ENCODE measurements around the gene QSOX2.

QSOX2 gene

DNA sequence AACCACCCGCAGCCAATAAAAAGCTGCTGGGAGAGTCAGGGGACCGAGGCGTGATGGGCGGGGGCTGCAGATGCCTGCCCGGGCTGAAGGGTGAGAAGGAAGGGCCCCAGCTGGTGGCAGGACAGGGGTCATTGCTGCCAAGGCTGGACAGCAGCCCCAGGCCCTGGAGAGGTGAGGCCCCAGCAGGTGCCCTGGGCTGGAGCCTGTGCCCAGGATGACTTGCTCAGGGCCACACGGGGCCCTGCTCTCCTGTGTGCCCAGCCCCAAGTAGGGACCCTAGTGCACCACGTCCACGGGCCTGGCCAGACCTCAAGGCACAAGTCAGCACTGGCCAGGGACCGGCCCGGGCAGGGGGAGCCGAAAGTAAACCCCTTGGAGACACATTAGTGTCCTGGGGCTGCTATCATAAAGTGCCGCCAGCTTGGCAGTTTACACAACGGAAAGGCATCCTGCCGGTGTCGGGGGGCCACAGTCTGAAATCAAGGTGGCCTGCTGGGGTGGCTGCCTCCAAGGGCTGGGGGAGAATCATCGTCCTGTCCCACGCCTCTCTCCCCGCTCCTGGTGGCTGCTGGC is 62.7 kb downstream of the QSOX2 start:
- H3K4me3 ChIP-seq (ENCODE audit: low read depth, low read length) = no peak overlapping the region
- no peak for TF ChIP-seq CTCF (IDR thresholded peaks at IDR 0.05; ENCODE audit: borderline replicate concordance, insufficient read depth, low read depth, low read length)

DNA sequence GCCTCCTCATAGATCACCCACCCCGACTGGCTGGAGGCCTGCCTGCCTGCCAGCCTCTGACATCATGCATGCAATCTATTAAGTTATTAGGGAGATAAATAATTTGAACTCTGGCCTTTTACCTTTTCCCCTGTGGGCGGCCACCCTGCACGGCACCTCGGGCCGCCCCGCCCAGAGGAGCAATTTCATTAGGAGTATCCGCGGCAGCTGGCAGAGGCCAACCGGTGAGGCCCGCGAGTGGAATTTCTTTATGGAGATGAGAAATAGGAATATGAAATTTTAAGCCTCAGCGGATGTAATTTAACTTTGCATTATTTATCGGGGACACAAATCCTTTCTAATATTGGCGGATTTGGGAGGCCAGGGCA is 63.2 kb downstream of the QSOX2 start:
- TF ChIP-seq CTCF (IDR thresholded peaks at IDR 0.05; ENCODE audit: borderline replicate concordance, insufficient read depth, low read depth, low read length) = no peak
- no peak overlapping the region for H3K4me3 ChIP-seq (ENCODE audit: low read depth, low read length)

GRCh38 chr9:136181784-136182419 is 63.7 kb downstream of the QSOX2 start:
- no peak for TF ChIP-seq CTCF (IDR thresholded peaks at IDR 0.05; ENCODE audit: borderline replicate concordance, insufficient read depth, low read depth, low read length)
- H3K4me3 ChIP-seq (ENCODE audit: low read depth, low read length) = no peak overlapping the region

DNA sequence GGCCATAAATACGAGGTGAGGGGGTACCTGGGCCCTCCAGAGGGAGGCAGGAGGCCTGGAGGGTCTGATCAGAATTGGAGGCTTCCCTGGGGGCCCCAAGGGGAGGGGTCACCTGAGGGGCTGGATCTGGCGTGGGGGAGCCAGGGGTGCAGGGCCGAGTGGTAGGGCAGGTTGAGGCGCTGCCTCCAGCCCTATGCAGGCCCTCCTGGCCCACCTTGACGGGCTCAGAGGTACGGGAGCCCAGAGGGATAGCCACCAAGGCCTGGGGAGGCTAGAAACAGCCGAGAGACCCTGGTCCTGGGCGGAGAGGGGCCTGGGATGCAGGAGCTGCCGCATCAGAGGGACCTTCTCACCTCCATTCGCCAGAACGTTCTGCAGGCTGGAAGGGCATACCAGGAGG is 65.0 kb downstream of the QSOX2 start:
- no peak overlapping the region for H3K4me3 ChIP-seq (ENCODE audit: low read depth, low read length)
- TF ChIP-seq CTCF (IDR thresholded peaks at IDR 0.05; ENCODE audit: borderline replicate concordance, insufficient read depth, low read depth, low read length) = no peak

- TF ChIP-seq CTCF (IDR thresholded peaks at IDR 0.05; ENCODE audit: borderline replicate concordance, insufficient read depth, low read depth, low read length) = no peak
- no peak overlapping the region for H3K4me3 ChIP-seq (ENCODE audit: low read depth, low read length)
Observed at GRCh38 chr9:136179761-136180160, 65.9 kb downstream of the QSOX2 start.

DNA sequence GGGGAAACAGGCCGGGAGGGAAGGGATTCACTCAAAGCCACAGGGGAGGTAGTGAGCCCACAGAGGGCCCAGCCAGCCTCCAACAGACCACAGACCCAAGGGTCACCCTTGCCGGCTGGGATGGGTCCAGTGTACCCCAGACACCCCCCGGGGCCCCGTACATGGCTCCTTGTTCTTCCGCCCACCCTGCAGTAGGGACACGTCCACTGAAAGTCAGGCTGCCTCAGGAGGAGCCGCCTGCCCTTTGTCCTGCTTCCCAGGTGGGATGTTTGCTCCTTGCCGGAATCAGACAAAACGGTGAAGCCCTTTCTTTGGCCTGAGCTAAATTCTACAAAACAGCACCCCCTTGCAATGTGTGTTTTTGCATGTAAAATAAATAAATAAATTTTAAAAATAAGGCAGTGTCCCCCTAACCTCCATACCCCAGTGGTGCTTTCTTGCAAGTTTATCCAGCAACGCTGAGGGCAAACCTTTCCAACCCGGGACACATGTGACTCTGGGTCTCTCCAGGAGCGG is 66.5 kb downstream of the QSOX2 start:
- no peak overlapping the region for H3K4me3 ChIP-seq (ENCODE audit: low read depth, low read length)
- no peak for TF ChIP-seq CTCF (IDR thresholded peaks at IDR 0.05; ENCODE audit: borderline replicate concordance, insufficient read depth, low read depth, low read length)

- no peak for TF ChIP-seq CTCF (IDR thresholded peaks at IDR 0.05; ENCODE audit: borderline replicate concordance, insufficient read depth, low read depth, low read length)
- no peak overlapping the region for H3K4me3 ChIP-seq (ENCODE audit: low read depth, low read length)
Observed at GRCh38 chr9:136178773-136179075, 66.9 kb downstream of the QSOX2 start.

Measured in GM12875 (cell line).